HG03354 (cell line): ENCODE measurements around the gene ANKRD42.
A peak's percentile ranks its signal among the peaks of the same experiment; 100 is the strongest.
"Not testable (repeated sequence)": the region's sequence is repeated elsewhere in the genome, so short reads cannot be mapped to it uniquely, and the experiment has no call there.

Experiments
- ATAC-seq: cut with Tn5 transposase; IDR thresholded peaks from one replicate; pipeline ENCODE4 v1.9.1; 2021; ENCODE audit warnings: mild to moderate bottlenecking; ENCODE audit not compliant: unreplicated experiment, poor library complexity, severe bottlenecking

Gene ANKRD42

GRCh38 chr11:83170865-83171264 lies 22.6 kb upstream of the ANKRD42 start:
- ATAC-seq, result no peak

GRCh38 chr11:83172551-83172950 lies 21.0 kb upstream of the ANKRD42 start:
- ATAC-seq, result no peak

GRCh38 chr11:83174008-83174407 lies 19.5 kb upstream of the ANKRD42 start:
- no peak for ATAC-seq

GRCh38 chr11:83175815-83176214 lies 17.7 kb upstream of the ANKRD42 start:
- ATAC-seq, result no peak

- ATAC-seq, result no peak
Measured at GRCh38 chr11:83181815-83182214, 11.7 kb upstream of the ANKRD42 start.

- ATAC-seq, result no peak
Measured at GRCh38 chr11:83185767-83186166, 7.7 kb upstream of the ANKRD42 start.

- no peak for ATAC-seq
Measured at GRCh38 chr11:83187465-83187864, 6.0 kb upstream of the ANKRD42 start.

GRCh38 chr11:83191491-83191890 lies 2.0 kb upstream of the ANKRD42 start:
- ATAC-seq, result no peak

GRCh38 chr11:83191986-83192385 lies 1.5 kb upstream of the ANKRD42 start:
- ATAC-seq, result no peak

GRCh38 chr11:83192606-83193245 lies 786 bp upstream of the ANKRD42 start:
- ATAC-seq, result no peak

- ATAC-seq, result peak; percentile 59
Measured at GRCh38 chr11:83194281-83195142, 1.0 kb downstream of the ANKRD42 start.

- ATAC-seq, result no peak
Measured at GRCh38 chr11:83195143-83195466, 1.6 kb downstream of the ANKRD42 start.

- no peak for ATAC-seq
Measured at GRCh38 chr11:83195649-83196048, 2.1 kb downstream of the ANKRD42 start.

- no peak for ATAC-seq
Measured at GRCh38 chr11:83200035-83200434, 6.5 kb downstream of the ANKRD42 start.

- ATAC-seq, result no peak
Measured at GRCh38 chr11:83205608-83206185, 12.2 kb downstream of the ANKRD42 start.

- no peak for ATAC-seq
Measured at GRCh38 chr11:83206221-83206620, 12.7 kb downstream of the ANKRD42 start.

GRCh38 chr11:83206771-83207382 lies 13.4 kb downstream of the ANKRD42 start:
- ATAC-seq, result not testable (repeated sequence)

- ATAC-seq, result no peak
Measured at GRCh38 chr11:83219095-83219494, 25.6 kb downstream of the ANKRD42 start.

GRCh38 chr11:83220260-83220659 lies 26.7 kb downstream of the ANKRD42 start:
- ATAC-seq, result no peak

GRCh38 chr11:83221694-83222093 lies 28.2 kb downstream of the ANKRD42 start:
- no peak for ATAC-seq

- ATAC-seq, result no peak
Measured at GRCh38 chr11:83222499-83222898, 29.0 kb downstream of the ANKRD42 start.
